GM19240 (cell line): Measurements from ENCODE around the gene LRRC3C.
"Not testable (repeated sequence)": the region's sequence is repeated elsewhere in the genome, so short reads cannot be mapped to it uniquely, and the experiment has no call there.

Source experiments
- DNase-seq: peaks from one replicate; pipeline ENCODE4 v3.0.0; 2011; ENCODE audit warnings: low spot score; ENCODE audit not compliant: insufficient read length

The LRRC3C gene

GRCh38 chr17:39946551-39947330 lies 19.2 kb downstream of the LRRC3C start:
- no peak for DNase-seq

- DNase-seq = not testable (repeated sequence)
Observed at GRCh38 chr17:39948489-39948828, 20.9 kb downstream of the LRRC3C start.

- no peak for DNase-seq
Observed at GRCh38 chr17:39949028-39949427, 21.5 kb downstream of the LRRC3C start.

- no peak for DNase-seq
Observed at GRCh38 chr17:39950871-39951348, 23.4 kb downstream of the LRRC3C start.

GRCh38 chr17:39951924-39952679 lies 24.6 kb downstream of the LRRC3C start:
- no peak for DNase-seq

GRCh38 chr17:39952680-39953470 lies 25.3 kb downstream of the LRRC3C start:
- DNase-seq = peak; percentile 90

- DNase-seq = no peak
Observed at GRCh38 chr17:39953471-39953888, 25.9 kb downstream of the LRRC3C start.

- no peak for DNase-seq
Observed at GRCh38 chr17:39954876-39955275, 27.3 kb downstream of the LRRC3C start.

GRCh38 chr17:39955726-39956225 lies 28.2 kb downstream of the LRRC3C start:
- no peak for DNase-seq

GRCh38 chr17:39960524-39961041 lies 33.1 kb downstream of the LRRC3C start:
- no peak for DNase-seq

- no peak for DNase-seq
Observed at GRCh38 chr17:39962642-39963220, 35.2 kb downstream of the LRRC3C start, which contains the start of gene GSDMA. Gene GSDMA, plus strand, starts transcription at chr17:39963004. Its CDS starts 2,684 bp downstream, at chr17:39965688.

GRCh38 chr17:39963829-39964228 lies 36.3 kb downstream of the LRRC3C start:
- no peak for DNase-seq

GRCh38 chr17:39965017-39965699 lies 37.6 kb downstream of the LRRC3C start:
- DNase-seq = no peak

- DNase-seq = no peak
Observed at GRCh38 chr17:39966771-39967170, 39.2 kb downstream of the LRRC3C start.

GRCh38 chr17:39968761-39969160 lies 41.2 kb downstream of the LRRC3C start:
- DNase-seq = no peak

GRCh38 chr17:39969375-39969774 lies 41.8 kb downstream of the LRRC3C start:
- DNase-seq = no peak

GRCh38 chr17:39970157-39970692 lies 42.7 kb downstream of the LRRC3C start:
- no peak for DNase-seq

GRCh38 chr17:39971076-39971603 lies 43.6 kb downstream of the LRRC3C start:
- no peak for DNase-seq

GRCh38 chr17:39972271-39972670 lies 44.7 kb downstream of the LRRC3C start:
- no peak for DNase-seq

GRCh38 chr17:39973496-39973895 lies 46.0 kb downstream of the LRRC3C start:
- DNase-seq = no peak
